Muscle of arm (tissue), 12 donors: ENCODE data around the gene SLC35A2. TPM values are rescaled to one million over a fixed set of nuclear protein-coding genes. Genes with fewer than 3 reads are reported as not detected.
"Not testable (repeated sequence)": the region's sequence is repeated elsewhere in the genome, so short reads cannot be mapped to it uniquely, and the experiment has no call there.

Experiments
- DNase-seq: peaks from one replicate; pipeline ENCODE4 v3.0.0-alpha.2; 2013
- polyA plus RNA-seq, 12 donors: library from polyadenylated mRNA; unstranded; fragments of 120-200 nt; gene quantifications; one replicate each; pipeline ENCODE4 v1.2.1, GENCODE V29; 2013; ENCODE audit not compliant: insufficient read length in 12 of 12

The SLC35A2 gene
- polyA plus RNA-seq, 12 donors: 14.8 to 19.8 (median 16.5) TPM; not detected in 1

DNA sequence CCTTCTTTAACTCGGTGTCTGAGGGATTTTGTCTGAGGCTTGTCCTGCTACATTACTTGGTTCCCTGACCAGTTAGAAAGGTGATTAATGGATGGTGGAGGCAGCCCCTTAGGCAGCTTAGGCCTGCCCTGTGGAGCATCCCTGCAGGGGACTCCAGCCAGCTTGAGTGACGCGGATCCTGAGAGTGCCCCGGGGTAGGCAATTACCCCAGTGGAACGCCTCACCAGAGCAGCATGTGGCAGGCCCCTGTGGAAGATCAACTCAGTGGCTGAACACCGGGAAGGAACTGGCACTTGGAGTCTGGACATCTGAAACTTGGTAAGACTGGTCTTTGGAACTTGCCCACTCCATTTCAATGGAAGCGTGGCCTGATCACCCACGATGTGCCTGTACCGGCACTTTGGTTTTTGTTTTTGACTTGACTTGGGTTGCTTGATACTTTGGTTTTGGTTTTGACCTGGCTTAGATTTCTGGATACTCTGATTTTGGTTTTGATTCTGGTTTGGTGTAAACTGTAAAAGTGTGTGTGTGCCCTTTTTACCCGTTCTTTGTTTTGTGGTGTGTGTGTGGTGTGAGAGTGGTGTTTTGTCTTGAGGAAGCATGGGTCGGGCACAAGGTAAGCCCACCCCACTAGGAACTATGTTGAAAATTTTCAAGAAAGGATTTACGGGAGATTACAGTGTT lies 57.2 kb downstream of the SLC35A2 start:
- DNase-seq: not testable (repeated sequence)

DNA sequence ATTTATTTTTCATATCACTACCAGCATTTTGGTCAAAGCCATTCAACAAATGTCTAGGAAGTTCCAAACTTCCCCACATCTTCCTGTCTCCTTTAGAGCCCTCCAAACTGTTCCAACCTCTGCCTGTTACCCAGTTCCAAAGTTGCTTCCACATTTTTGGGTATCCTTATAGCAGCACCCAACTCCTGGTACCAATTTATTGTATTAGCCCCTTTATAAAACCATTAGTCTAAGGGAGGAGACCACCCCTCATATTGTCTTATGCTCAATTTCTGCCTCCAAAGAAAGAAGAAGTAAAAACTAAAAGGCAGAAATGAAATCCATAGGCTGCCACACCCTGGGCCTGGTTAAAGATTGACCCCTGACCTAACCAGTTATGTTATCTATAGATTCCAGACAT lies 58.0 kb downstream of the SLC35A2 start:
- DNase-seq: not testable (repeated sequence)

Other genes with a start within 250 kb of the SLC35A2 start
- 10 to 100 TPM in 2 of 12 donors, 1 to 10 TPM in 9, not detected in 1; 2.5 to 21.9 (median 3.3) TPM for gene WAS, start 227.8 kb downstream of the SLC35A2 start, polyA plus RNA-seq
- gene SUV39H1, start 214.9 kb downstream of the SLC35A2 start, polyA plus RNA-seq: 10 to 100 TPM in 1 of 12 donors, 1 to 10 TPM in 10, not detected in 1; 3.0 to 21.7 (median 3.9) TPM
- gene GLOD5, start 149.9 kb downstream of the SLC35A2 start, polyA plus RNA-seq: under 1 TPM in 1 of 12 donors, not detected in 11; 0.29 TPM
- gene GATA1, start 125.1 kb downstream of the SLC35A2 start, polyA plus RNA-seq: 1 to 10 TPM in 2 of 12 donors, under 1 TPM in 8, not detected in 2; 0.37 to 1.4 (median 0.51) TPM
- 100 to 1,000 TPM in 5 of 12 donors, 10 to 100 TPM in 6, not detected in 1; 81.3 to 151 (median 95.2) TPM for gene HDAC6, start 109.6 kb downstream of the SLC35A2 start, polyA plus RNA-seq
- under 1 TPM in 1 of 12 donors, not detected in 11; 0.13 TPM for gene ERAS, start 85.1 kb downstream of the SLC35A2 start, polyA plus RNA-seq
- gene PCSK1N, start 76.0 kb downstream of the SLC35A2 start, polyA plus RNA-seq: 10 to 100 TPM in 1 of 12 donors, under 1 TPM in 3, not detected in 8; 0.32 to 22.5 (median 0.41) TPM
- gene TIMM17B, start 13.9 kb downstream of the SLC35A2 start, polyA plus RNA-seq: 10 to 100 TPM in 11 of 12 donors, not detected in 1; 23.6 to 44.3 (median 28.5) TPM
- gene PQBP1, start 13.7 kb downstream of the SLC35A2 start, polyA plus RNA-seq: 10 to 100 TPM in 11 of 12 donors, not detected in 1; 46.3 to 96.3 (median 58.6) TPM
- gene PIM2, start 7.4 kb upstream of the SLC35A2 start, polyA plus RNA-seq: 1 to 10 TPM in 10 of 12 donors, not detected in 2; 1.1 to 4.5 (median 1.7) TPM
- gene OTUD5, start 46.0 kb upstream of the SLC35A2 start, polyA plus RNA-seq: 10 to 100 TPM in 11 of 12 donors, not detected in 1; 30.6 to 57.7 (median 35.2) TPM
- 1 to 10 TPM in 4 of 12 donors, under 1 TPM in 6, not detected in 2; 0.63 to 5.0 (median 0.96) TPM for gene KCND1, start 60.2 kb upstream of the SLC35A2 start, polyA plus RNA-seq
- 10 to 100 TPM in 11 of 12 donors, not detected in 1; 15.5 to 49.0 (median 24.6) TPM for gene GRIPAP1, start 90.6 kb upstream of the SLC35A2 start, polyA plus RNA-seq
- gene TFE3, start 131.7 kb upstream of the SLC35A2 start, polyA plus RNA-seq: 10 to 100 TPM in 11 of 12 donors, not detected in 1; 18.0 to 39.7 (median 20.6) TPM
- gene CCDC120, start 147.4 kb upstream of the SLC35A2 start, polyA plus RNA-seq: 10 to 100 TPM in 2 of 12 donors, 1 to 10 TPM in 9, not detected in 1; 2.7 to 12.4 (median 4.2) TPM
- gene PRAF2, start 162.4 kb upstream of the SLC35A2 start, polyA plus RNA-seq: 10 to 100 TPM in 11 of 12 donors, not detected in 1; 15.7 to 63.8 (median 22.1) TPM
- gene WDR45, start 168.2 kb upstream of the SLC35A2 start, polyA plus RNA-seq: 10 to 100 TPM in 11 of 12 donors, not detected in 1; 20.7 to 44.0 (median 33.2) TPM
- 10 to 100 TPM in 11 of 12 donors, not detected in 1; 15.5 to 19.0 (median 17.1) TPM for gene GPKOW, start 212.1 kb upstream of the SLC35A2 start, polyA plus RNA-seq